Endothelial cell of umbilical vein (primary cell): ENCODE results near the gene FBXW4. TPM values are rescaled to one million over a fixed set of nuclear protein-coding genes. Genes with fewer than 3 reads are reported as not detected.
A peak's percentile ranks its signal among the peaks of the same experiment; 100 is the strongest.

ENCODE experiments used
- BruUV-seq: library from RNA; stranded (reverse); fragments of 400-500 nt; replicated peaks from 2 replicates; lab custom pipeline; 2021; lab: Mats Ljungman, UMichigan
- CTCF ChIA-PET: fragments of 300-600, 350-600 bp; sonication (Branson Sonifier 250); formaldehyde crosslinking; loops from one replicate; lab custom pipeline; 2021; ENCODE audit warnings: antibody characterized with exemption, inconsistent platforms; lab: Charles Lee
- POLR2A ChIA-PET: fragments of 300-600, 350-600 bp; sonication (Branson Sonifier 250); formaldehyde crosslinking; loops from one replicate; lab custom pipeline; 2021; ENCODE audit warnings: antibody characterized with exemption, inconsistent platforms; lab: Charles Lee
- DNase-seq: peaks from one replicate; pipeline ENCODE4 v3.0.0-alpha.2; 2011; ENCODE audit warnings: low read depth, low spot score
- FAIRE-seq: peaks from 2 replicates; lab custom pipeline; 2011; peaks lifted over from hg19 to GRCh38; lab: Jason Lieb, UNC
- H2AFZ ChIP-seq: 2 replicates; pipeline ENCODE4 v1.6.0; 2012; ENCODE audit warnings: low read depth, low read length, control low read depth, inconsistent platforms
- H3K27ac ChIP-seq: 2 replicates; pipeline ENCODE4 v1.5.1; 2011; ENCODE audit warnings: low read depth, mild to moderate bottlenecking, control low read depth, low read length, moderate library complexity; ENCODE audit not compliant: insufficient read depth
- H3K27me3 ChIP-seq, 2 experiments: 2 replicates each; pipeline versions ENCODE4 v1.6.0 to v1.6.1; 2011; ENCODE audit warnings: low read length in 2 of 2, mixed read lengths in 1 of 2; ENCODE audit not compliant: control insufficient read depth in 2 of 2, insufficient read depth in 2 of 2
- H3K36me3 ChIP-seq, 2 experiments: 2 replicates in 1 of 2; 3 replicates in 1 of 2; pipeline ENCODE4 v1.5.1; 2011; ENCODE audit warnings: low read length in 2 of 2, mild to moderate bottlenecking in 1 of 2, moderate library complexity in 1 of 2; ENCODE audit not compliant: control insufficient read depth in 2 of 2, insufficient read depth in 2 of 2; ENCODE audit errors: extremely low read depth in 1 of 2
- H3K4me1 ChIP-seq: 3 replicates; pipeline ENCODE4 v1.5.1; 2011; ENCODE audit warnings: mild to moderate bottlenecking, low read length; ENCODE audit not compliant: control insufficient read depth, insufficient read depth; ENCODE audit errors: extremely low read depth
- H3K4me2 ChIP-seq: 2 replicates; pipeline ENCODE4 v1.6.1; 2011; ENCODE audit warnings: low read length, control low read depth, mixed read lengths; ENCODE audit not compliant: insufficient read depth
- H3K4me3 ChIP-seq, 3 experiments: fragments of 200-600 bp in 1 of 3; sonication (generic), shearing (Covaris generic) in 1 of 3; replicated peaks in 1 of 3; 2 replicates each; pipeline ENCODE4 v1.5.1; 2011 to 2016; ENCODE audit warnings: control low read depth in 3 of 3, low read length in 3 of 3, mild to moderate bottlenecking in 2 of 3, inconsistent platforms in 1 of 3, low read depth in 1 of 3, moderate library complexity in 1 of 3; ENCODE audit not compliant: insufficient read depth in 1 of 3
- H3K79me2 ChIP-seq: 2 replicates; pipeline ENCODE4 v1.6.0; 2012; ENCODE audit warnings: low read length, inconsistent platforms; ENCODE audit not compliant: control insufficient read depth, insufficient read depth
- H3K9ac ChIP-seq: replicated peaks from 2 replicates; pipeline ENCODE3; 2011; ENCODE audit warnings: low read length, control low read depth; ENCODE audit not compliant: insufficient read depth; ENCODE audit errors: extremely low read depth
- H3K9me1 ChIP-seq: replicated peaks from 3 replicates; pipeline ENCODE4 v1.6.0; 2011; ENCODE audit warnings: mild to moderate bottlenecking, low read length; ENCODE audit not compliant: control insufficient read depth, insufficient read depth; ENCODE audit errors: extremely low read depth
- H3K9me3 ChIP-seq: replicated peaks from 2 replicates; pipeline ENCODE4 v1.5.1; 2012; ENCODE audit warnings: low read length, inconsistent platforms; ENCODE audit not compliant: control insufficient read depth, insufficient read depth
- H4K20me1 ChIP-seq: replicated peaks from 2 replicates; pipeline ENCODE3; 2011; ENCODE audit warnings: mild to moderate bottlenecking, low read length; ENCODE audit not compliant: control insufficient read depth, insufficient read depth; ENCODE audit errors: extremely low read depth
- EZH2 ChIP-seq: IDR thresholded peaks from 2 replicates; pipeline ENCODE4 v1.6.1; 2012; ENCODE audit warnings: borderline replicate concordance, low read depth, mild to moderate bottlenecking, moderate library complexity, low read length, inconsistent platforms; ENCODE audit not compliant: severe bottlenecking
- FOS ChIP-seq: IDR thresholded peaks from 2 replicates; pipeline ENCODE4 v1.6.1; 2011; ENCODE audit warnings: mild to moderate bottlenecking, low read length, moderate library complexity, borderline replicate concordance; ENCODE audit not compliant: insufficient read depth
- GATA2 ChIP-seq: IDR thresholded peaks from 2 replicates; pipeline ENCODE4 v1.7.0; 2011; ENCODE audit warnings: low read depth, mild to moderate bottlenecking, moderate library complexity, mixed read lengths, low read length; ENCODE audit not compliant: insufficient read length, insufficient read depth
- JUN ChIP-seq: IDR thresholded peaks from 2 replicates; pipeline ENCODE4 v1.6.1; 2011; ENCODE audit warnings: borderline replicate concordance, low read depth; ENCODE audit not compliant: insufficient read length, insufficient read depth
- MYC ChIP-seq: IDR thresholded peaks from one replicate; pipeline ENCODE4 v1.6.1; 2011; ENCODE audit warnings: mild to moderate bottlenecking, low read depth, low read length
- POLR2A ChIP-seq: IDR thresholded peaks from 2 replicates; pipeline ENCODE4 v1.6.1; 2012; ENCODE audit warnings: low read depth, mild to moderate bottlenecking, control low read depth, low read length
- POLR2AphosphoS5 ChIP-seq: IDR thresholded peaks from 2 replicates; pipeline ENCODE4 v1.6.1; 2012; ENCODE audit warnings: low read depth, mild to moderate bottlenecking, control low read depth, low read length, moderate library complexity; ENCODE audit not compliant: insufficient read depth
- dilution Hi-C: fragments of 300-500 bp; cut with MboI; formaldehyde crosslinking; loops from one replicate; pipeline ENCODE4 v1.15.0; 2019; ENCODE audit warnings: low sequenced_read_pairs; ENCODE audit not compliant: extremely low pct_ligation_motif_present
- intact Hi-C: fragments of 100-400 bp; cut with micrococcal nuclease; formaldehyde crosslinking; loops from one replicate; pipeline ENCODE4 v1.10.0; 2022
- polyA plus RNA-seq, 4 experiments: library from polyadenylated mRNA; depleted of rRNA in 3 of 4; stranded (reverse) in 3 of 4; unstranded in 1 of 4; fragments of >200 nt; gene quantifications; 2 replicates each; pipeline versions ENCODE4 v1.2.1 to v1.2.3, GENCODE V29; 2011 to 2012; ENCODE audit warnings: missing spikeins in 1 of 4
- total RNA-seq: library from RNA; stranded (reverse); gene quantifications from 2 replicates; pipeline ENCODE4 v1.2.3, GENCODE V29; 2021
- TF ChIP-seq, protein P1 (sequence below), 2 donors: IDR thresholded peaks; 1 replicate in 1 of 2; 2 replicates in 1 of 2; pipeline ENCODE4 v1.5.1; 2011; ENCODE audit warnings: low read length in 2 of 2, mild to moderate bottlenecking in 2 of 2, moderate library complexity in 2 of 2, control low read depth in 1 of 2, inconsistent platforms in 1 of 2, low read depth in 1 of 2; ENCODE audit not compliant: insufficient read depth in 1 of 2; ENCODE audit errors: extremely low read depth in 1 of 2
- TF ChIP-seq, protein P2 (sequence below): IDR thresholded peaks from 2 replicates; pipeline ENCODE4 v1.6.1; 2011; ENCODE audit not compliant: insufficient read depth, insufficient read length

FBXW4 gene
- total and polyA plus RNA-seq, 2 donors (not counting 3 experiments of a cell fraction or from before 2014, with no cell fraction given) = 20.8 to 21.1 TPM

DNA sequence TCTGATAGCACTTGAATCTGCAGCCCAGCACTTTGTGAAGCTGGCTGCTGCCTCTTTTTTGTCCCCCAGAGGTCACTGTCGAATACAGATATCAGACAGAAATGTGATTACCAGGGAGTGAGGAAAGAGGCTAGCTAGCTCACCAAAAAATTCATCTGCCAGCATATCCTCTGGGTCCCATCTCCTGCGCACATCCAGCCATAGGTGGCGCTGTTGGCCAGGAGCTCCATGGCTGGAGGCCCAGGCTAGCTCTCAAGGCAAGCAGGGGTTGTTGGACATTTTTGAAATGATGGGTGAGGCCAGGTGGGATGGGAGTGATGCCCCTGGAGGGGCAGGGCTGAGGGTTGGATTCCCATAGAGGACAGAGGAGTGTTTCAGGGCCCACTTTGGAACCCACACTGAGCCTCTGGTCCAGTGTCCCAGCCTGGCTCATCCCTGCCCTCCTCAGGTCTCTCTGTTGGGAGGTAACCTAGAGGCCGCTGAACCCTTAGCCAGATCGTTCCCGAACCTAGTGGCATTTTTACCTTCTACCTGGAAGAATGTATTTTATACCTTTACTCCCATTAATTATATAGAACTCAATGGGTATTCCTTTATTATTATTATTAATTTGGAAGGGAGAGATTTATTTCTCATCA, 92.1 kb downstream of the FBXW4 start:
- BruUV-seq = no TSS peak
- Histone ChIP-seq H3K27me3 (no peaks in the 10 kb centered on the region), H4K20me1 (no peaks in the 10 kb centered on the region), H2AFZ (no peak overlapping the region), H3K9ac (no peak overlapping the region), H3K9me1 (no peaks in the 10 kb centered on the region), H3K79me2 (no peaks in the 10 kb centered on the region), H3K4me2 (no peak overlapping the region), H3K9me3 (no peaks in the 10 kb centered on the region), H3K4me1 (no peaks in the 10 kb centered on the region), H3K27ac (no peak overlapping the region), H3K36me3 (no peaks in the 10 kb centered on the region), H3K4me3 (no peak overlapping the region)
- no peak for TF ChIP-seq POLR2AphosphoS5
- TF ChIP-seq, protein P1, sequence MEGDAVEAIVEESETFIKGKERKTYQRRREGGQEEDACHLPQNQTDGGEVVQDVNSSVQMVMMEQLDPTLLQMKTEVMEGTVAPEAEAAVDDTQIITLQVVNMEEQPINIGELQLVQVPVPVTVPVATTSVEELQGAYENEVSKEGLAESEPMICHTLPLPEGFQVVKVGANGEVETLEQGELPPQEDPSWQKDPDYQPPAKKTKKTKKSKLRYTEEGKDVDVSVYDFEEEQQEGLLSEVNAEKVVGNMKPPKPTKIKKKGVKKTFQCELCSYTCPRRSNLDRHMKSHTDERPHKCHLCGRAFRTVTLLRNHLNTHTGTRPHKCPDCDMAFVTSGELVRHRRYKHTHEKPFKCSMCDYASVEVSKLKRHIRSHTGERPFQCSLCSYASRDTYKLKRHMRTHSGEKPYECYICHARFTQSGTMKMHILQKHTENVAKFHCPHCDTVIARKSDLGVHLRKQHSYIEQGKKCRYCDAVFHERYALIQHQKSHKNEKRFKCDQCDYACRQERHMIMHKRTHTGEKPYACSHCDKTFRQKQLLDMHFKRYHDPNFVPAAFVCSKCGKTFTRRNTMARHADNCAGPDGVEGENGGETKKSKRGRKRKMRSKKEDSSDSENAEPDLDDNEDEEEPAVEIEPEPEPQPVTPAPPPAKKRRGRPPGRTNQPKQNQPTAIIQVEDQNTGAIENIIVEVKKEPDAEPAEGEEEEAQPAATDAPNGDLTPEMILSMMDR (IDR thresholded peaks at IDR 0.05; ENCODE audit: extremely low read depth in 1 of 2, insufficient read depth in 1 of 2, low read depth in 1 of 2, low read length in 2 of 2) = peak; percentile 82 to 95
- intact Hi-C loops = loop anchor here (1.0 to 10.0 kb wide), 3 partner anchors 92 to 472 kb away; partner anchors contain the start of gene FBXW4
- CTCF ChIA-PET = interaction anchor here (0.6 to 4.9 kb wide), 55 partner anchors 8 to 472 kb away, joined by 3 to 193 read pairs (median 4); partner anchors contain the start of genes DPCD, NPM3, OGA and POLL
- FAIRE-seq (peak; percentile 87), DNase-seq (peak; percentile 56)
- dilution Hi-C loops = no loop called here
- POLR2A ChIA-PET = no interaction called here

DNA sequence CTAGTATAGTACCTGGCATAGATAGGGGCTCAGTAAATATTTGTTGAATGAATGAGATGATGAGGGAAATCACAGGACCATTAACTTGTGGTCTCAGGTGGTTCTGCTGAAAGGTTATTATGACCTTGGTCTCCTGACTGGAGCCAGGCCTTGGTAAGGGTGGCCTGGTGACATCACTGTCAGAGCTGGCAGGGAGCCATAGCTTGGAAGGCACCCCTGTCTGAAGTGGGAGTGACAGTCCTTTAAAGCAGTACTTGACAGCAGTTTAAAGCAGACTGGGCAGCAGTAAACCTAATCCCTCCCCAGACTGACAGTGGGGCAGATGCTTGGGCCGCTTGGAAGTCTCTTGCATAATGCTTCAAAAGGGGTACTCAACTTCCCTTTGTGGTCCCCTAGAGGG, 93.4 kb downstream of the FBXW4 start:
- H3K4me3 ChIP-seq = no peak overlapping the region
- FAIRE-seq = no peak
- POLR2A ChIA-PET = no interaction called here
- CTCF ChIA-PET = interaction anchor here (1.1 to 4.9 kb wide), 4 partner anchors 61 to 471 kb away, joined by 3 to 193 read pairs (median 16); partner anchors contain the start of gene NPM3
- H3K4me2 ChIP-seq = no peak overlapping the region
- H3K4me1 ChIP-seq = no peaks in the 10 kb centered on the region
- no peaks in the 10 kb centered on the region for H3K9me3 ChIP-seq
- no peaks in the 10 kb centered on the region for H3K36me3 ChIP-seq
- dilution Hi-C loops (no loop called here), intact Hi-C loops (loop anchor here (10.0 kb wide), 1 partner anchor 473 kb away; no protein-coding TSS in a partner anchor)
- TF ChIP-seq GATA2 (no peak), POLR2AphosphoS5 (no peak), MYC (no peak), JUN (no peak), POLR2A (no peak), EZH2 (no peak), FOS (no peak)
- TF ChIP-seq, protein P1 (IDR thresholded peaks at IDR 0.05; ENCODE audit: extremely low read depth in 1 of 2, insufficient read depth in 1 of 2, low read depth in 1 of 2, low read length in 2 of 2) = no peak
- TF ChIP-seq, protein P2, sequence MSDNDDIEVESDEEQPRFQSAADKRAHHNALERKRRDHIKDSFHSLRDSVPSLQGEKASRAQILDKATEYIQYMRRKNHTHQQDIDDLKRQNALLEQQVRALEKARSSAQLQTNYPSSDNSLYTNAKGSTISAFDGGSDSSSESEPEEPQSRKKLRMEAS = no peak
- H3K9me1 ChIP-seq = no peaks in the 10 kb centered on the region
- H3K79me2 ChIP-seq = no peaks in the 10 kb centered on the region
- no TSS peak for BruUV-seq
- no peak overlapping the region for H3K27ac ChIP-seq
- H4K20me1 ChIP-seq = no peaks in the 10 kb centered on the region
- H2AFZ ChIP-seq = no peak overlapping the region
- no peaks in the 10 kb centered on the region for H3K27me3 ChIP-seq
- H3K9ac ChIP-seq = no peak overlapping the region
- no peak for DNase-seq
